ENCODE data around the gene CTXN3. TPM values are rescaled to one million over a fixed set of nuclear protein-coding genes. Genes with fewer than 3 reads are reported as not detected.

CTXN3 gene
- total RNA-seq, 1 donor from 2014 or later, result not detected

DNA sequence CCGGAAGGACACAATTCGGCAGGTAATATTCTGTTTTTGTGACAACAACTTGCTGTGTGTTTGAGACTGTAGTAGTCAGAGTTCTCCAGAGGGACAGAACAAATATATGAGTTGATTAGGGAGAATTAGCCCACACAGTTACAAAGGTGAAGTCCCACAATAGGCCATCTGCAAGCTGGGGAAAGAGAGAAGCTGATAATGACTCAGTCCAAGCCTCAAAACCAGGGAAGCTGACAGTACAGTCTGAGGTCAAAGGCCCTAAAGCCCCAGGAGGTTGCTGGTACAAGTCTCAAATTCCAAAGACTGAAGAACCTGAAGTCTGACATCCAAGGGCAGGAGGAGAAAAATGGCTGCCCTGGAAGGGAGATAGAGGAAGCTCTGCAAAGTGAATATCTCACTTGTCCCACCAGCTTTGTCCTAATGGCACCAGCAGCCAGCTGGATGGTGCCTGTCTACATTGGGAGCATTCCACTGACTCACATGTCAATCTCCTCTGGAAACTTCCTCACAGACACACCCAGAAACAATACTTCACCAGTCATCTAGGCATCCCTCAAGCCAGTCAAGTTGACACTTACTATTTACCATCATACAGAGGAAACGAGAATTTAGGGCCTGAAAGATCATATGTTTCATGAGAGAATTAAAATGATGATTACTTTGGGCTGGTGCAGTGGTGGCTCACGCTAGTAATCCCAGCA, 36.3 kb upstream of the CTXN3 start:
- Mint-ChIP-seq H3K27ac (no peak overlapping the region), H3K4me1 (no peaks in the 10 kb centered on the region), H3K27me3 (peaks cover 2% of the 10 kb centered on the region), H3K4me3 (no peak overlapping the region), H3K36me3 (ENCODE audit: low read depth) (no peaks in the 10 kb centered on the region), H3K9me3 (no peaks in the 10 kb centered on the region)
- DNase-seq, result no peak
- no peak for ATAC-seq (ENCODE audit: low read depth)
- POLR2A ChIA-PET, result no interaction called here
- TF ChIP-seq, protein P1, sequence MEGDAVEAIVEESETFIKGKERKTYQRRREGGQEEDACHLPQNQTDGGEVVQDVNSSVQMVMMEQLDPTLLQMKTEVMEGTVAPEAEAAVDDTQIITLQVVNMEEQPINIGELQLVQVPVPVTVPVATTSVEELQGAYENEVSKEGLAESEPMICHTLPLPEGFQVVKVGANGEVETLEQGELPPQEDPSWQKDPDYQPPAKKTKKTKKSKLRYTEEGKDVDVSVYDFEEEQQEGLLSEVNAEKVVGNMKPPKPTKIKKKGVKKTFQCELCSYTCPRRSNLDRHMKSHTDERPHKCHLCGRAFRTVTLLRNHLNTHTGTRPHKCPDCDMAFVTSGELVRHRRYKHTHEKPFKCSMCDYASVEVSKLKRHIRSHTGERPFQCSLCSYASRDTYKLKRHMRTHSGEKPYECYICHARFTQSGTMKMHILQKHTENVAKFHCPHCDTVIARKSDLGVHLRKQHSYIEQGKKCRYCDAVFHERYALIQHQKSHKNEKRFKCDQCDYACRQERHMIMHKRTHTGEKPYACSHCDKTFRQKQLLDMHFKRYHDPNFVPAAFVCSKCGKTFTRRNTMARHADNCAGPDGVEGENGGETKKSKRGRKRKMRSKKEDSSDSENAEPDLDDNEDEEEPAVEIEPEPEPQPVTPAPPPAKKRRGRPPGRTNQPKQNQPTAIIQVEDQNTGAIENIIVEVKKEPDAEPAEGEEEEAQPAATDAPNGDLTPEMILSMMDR (IDR thresholded peaks at IDR 0.05), result no peak
- CTCF ChIA-PET, result no interaction called here
- intact Hi-C loops (cut with micrococcal nuclease), result no loop called here

DNA sequence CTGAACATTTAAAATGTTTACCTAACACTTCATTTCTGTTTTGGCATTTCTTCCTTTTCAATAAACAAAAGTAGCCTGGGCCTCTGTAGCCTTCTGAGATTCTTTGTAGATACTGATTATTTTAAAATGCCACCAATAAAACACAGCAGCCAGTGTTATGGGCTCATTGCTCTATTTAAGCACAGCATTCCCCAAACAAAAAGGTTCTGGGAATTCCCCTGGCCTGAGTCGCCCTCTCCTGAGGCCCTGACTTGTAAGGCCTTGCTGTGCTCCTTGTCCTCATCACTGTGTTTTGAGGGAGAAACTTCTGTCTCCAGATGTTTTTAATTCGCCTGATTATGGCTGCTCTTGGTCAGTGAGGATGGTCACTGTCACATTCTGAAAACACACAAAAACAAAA, 33.0 kb upstream of the CTXN3 start:
- ChIA-PET CTCF (no interaction called here), POLR2A (no interaction called here)
- H3K9me3 Mint-ChIP-seq, result peaks cover 4% of the 10 kb centered on the region
- TF ChIP-seq, protein P1 (IDR thresholded peaks at IDR 0.05), result no peak
- H3K4me3 Mint-ChIP-seq, result no peak overlapping the region
- no peaks in the 10 kb centered on the region for H3K36me3 Mint-ChIP-seq (ENCODE audit: low read depth)
- ATAC-seq (ENCODE audit: low read depth) (no peak), DNase-seq (no peak)
- H3K27ac Mint-ChIP-seq, result no peak overlapping the region
- peaks cover 2% of the 10 kb centered on the region for H3K27me3 Mint-ChIP-seq
- no peaks in the 10 kb centered on the region for H3K4me1 Mint-ChIP-seq
- intact Hi-C loops (cut with micrococcal nuclease), result no loop called here

DNA sequence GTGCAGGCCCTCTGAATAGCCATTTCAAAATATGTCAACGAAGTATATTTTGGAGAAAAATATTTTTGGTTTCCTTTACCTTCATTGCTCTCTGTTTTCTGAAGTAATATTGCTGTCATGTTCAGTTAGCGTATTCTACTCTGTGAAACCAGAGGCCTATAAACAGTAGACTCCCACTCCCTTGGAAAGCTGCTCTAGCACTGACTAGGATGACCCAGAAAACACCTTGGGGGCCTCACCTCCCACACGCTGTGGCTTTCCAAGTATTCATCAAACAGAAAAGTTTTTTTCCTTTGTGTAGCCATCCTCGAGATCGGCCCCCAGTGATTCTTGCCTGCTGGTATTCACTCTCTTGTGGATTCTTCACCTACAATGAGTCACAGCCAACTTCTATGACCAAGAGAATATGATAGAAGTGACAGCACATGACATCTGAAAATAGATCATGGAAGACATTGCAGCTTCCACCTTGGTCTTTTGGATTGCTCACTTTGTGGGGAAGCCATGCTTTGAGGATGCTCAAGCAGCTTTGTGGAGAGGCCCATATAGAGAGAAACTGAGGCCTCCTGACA, 28.9 kb upstream of the CTXN3 start:
- intact Hi-C loops (cut with micrococcal nuclease), result no loop called here
- no peaks in the 10 kb centered on the region for H3K4me1 Mint-ChIP-seq
- TF ChIP-seq, protein P1 (IDR thresholded peaks at IDR 0.05), result no peak
- CTCF ChIA-PET, result no interaction called here
- peaks cover 4% of the 10 kb centered on the region for H3K9me3 Mint-ChIP-seq
- DNase-seq, result no peak
- H3K27ac Mint-ChIP-seq, result no peak overlapping the region
- no peaks in the 10 kb centered on the region for H3K27me3 Mint-ChIP-seq
- ATAC-seq (ENCODE audit: low read depth), result no peak
- POLR2A ChIA-PET, result no interaction called here
- no peak overlapping the region for H3K4me3 Mint-ChIP-seq
- no peaks in the 10 kb centered on the region for H3K36me3 Mint-ChIP-seq (ENCODE audit: low read depth)

DNA sequence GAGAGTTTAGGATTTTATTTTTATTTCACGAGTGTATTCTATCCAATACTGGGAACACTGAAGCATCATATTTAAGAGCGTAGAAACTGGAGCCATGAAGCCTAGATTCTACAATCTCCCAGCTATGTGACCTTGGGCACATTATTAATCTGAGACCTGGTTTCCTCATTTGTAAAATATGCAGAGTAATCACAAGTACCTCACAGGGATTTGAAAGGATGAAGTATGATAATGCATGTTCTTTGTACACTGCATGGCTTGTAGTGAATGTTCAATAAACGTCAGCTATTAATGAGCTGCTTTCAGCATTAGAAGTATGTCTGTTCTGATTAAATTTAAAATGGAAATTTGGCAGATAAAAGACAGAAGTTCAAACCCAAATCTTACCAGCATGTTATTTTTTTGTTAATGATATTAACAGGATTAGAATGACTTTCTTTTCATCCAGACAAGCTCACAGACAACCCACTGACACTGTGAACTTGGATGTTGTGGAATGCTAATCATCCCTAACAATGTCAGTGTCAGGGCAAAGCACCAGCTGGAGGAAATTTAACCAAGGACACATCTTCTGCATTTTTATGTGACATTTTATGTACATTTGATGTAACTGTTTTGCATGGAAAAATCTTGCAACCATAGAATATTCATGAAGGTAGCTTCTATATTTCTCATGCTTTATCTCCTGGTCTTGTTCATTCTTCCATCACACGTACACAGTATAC, 27.1 kb upstream of the CTXN3 start:
- DNase-seq (no peak), ATAC-seq (ENCODE audit: low read depth) (no peak)
- no peaks in the 10 kb centered on the region for H3K36me3 Mint-ChIP-seq (ENCODE audit: low read depth)
- no peaks in the 10 kb centered on the region for H3K27me3 Mint-ChIP-seq
- intact Hi-C loops (cut with micrococcal nuclease), result no loop called here
- ChIA-PET POLR2A (no interaction called here), CTCF (no interaction called here)
- H3K9me3 Mint-ChIP-seq, result peaks cover 4% of the 10 kb centered on the region
- no peak overlapping the region for H3K4me3 Mint-ChIP-seq
- H3K27ac Mint-ChIP-seq, result no peak overlapping the region
- TF ChIP-seq, protein P1 (IDR thresholded peaks at IDR 0.05), result no peak
- no peaks in the 10 kb centered on the region for H3K4me1 Mint-ChIP-seq

DNA sequence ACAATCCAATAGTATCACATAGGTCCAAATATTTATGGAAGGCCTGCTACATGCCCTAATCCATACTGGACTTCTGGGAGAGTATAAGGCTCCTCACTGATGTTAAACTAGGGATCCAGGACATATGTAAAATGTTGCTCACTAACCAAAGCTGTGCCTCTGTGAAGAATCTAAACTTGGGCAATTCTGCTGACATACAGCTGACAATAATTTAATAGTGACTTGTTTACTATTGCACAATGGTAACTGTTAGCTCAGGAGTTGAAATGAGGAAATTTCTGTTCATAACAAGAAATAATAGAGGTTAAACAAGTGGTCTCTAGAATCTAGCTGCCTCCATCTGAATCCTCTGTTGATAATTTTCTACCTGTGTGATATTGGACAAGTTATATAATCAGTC, 14.9 kb upstream of the CTXN3 start:
- ChIA-PET POLR2A (no interaction called here), CTCF (no interaction called here)
- no peaks in the 10 kb centered on the region for H3K9me3 Mint-ChIP-seq
- TF ChIP-seq, protein P1 (IDR thresholded peaks at IDR 0.05), result no peak
- DNase-seq, result no peak
- no peak overlapping the region for H3K4me3 Mint-ChIP-seq
- intact Hi-C loops (cut with micrococcal nuclease), result no loop called here
- H3K4me1 Mint-ChIP-seq, result no peaks in the 10 kb centered on the region
- H3K36me3 Mint-ChIP-seq (ENCODE audit: low read depth), result no peaks in the 10 kb centered on the region
- H3K27me3 Mint-ChIP-seq, result peaks cover 8% of the 10 kb centered on the region
- H3K27ac Mint-ChIP-seq, result no peak overlapping the region
- no peak for ATAC-seq (ENCODE audit: low read depth)
